Tibial nerve (tissue), 4 donors: ENCODE results near the gene NAPSA. TPM values are rescaled to one million over a fixed set of nuclear protein-coding genes. Genes with fewer than 3 reads are reported as not detected.

ENCODE experiments used
- DNase-seq, 2 donors: peaks; one replicate each; pipeline ENCODE4 v3.0.0-alpha.2; 2019; ENCODE audit warnings: low spot score in 2 of 2
- H3K27ac ChIP-seq, 4 donors: fragments of 200-600 bp; sonication (generic) in 3 of 4; one replicate each; pipeline ENCODE4 v1.5.1; 2017 to 2019; ENCODE audit warnings: mild to moderate bottlenecking in 1 of 4
- H3K27me3 ChIP-seq, 2 donors: fragments of 200-600 bp; sonication (generic) in 1 of 2; one replicate each; pipeline versions ENCODE4 v1.5.1 to v1.6.0; 2017 to 2019
- H3K36me3 ChIP-seq, 3 donors: fragments of 200-600 bp; sonication (generic); one replicate each; pipeline ENCODE4 v1.5.1; 2018 to 2019
- H3K4me1 ChIP-seq, 4 donors: fragments of 200-600 bp; sonication (generic) in 3 of 4; one replicate each; pipeline ENCODE4 v1.5.1; 2017 to 2019
- H3K4me3 ChIP-seq, 4 donors: fragments of 200-600 bp; sonication (generic) in 3 of 4; one replicate each; pipeline ENCODE4 v1.5.1; 2017 to 2019; ENCODE audit warnings: mild to moderate bottlenecking in 1 of 4, moderate library complexity in 1 of 4
- H3K9me3 ChIP-seq, 4 donors: fragments of 200-600 bp; sonication (generic) in 3 of 4; one replicate each; pipeline ENCODE4 v1.5.1; 2017 to 2019
- CTCF ChIP-seq, 5 experiments: fragments of 200-600 bp in 3 of 5; fragments of 450-650 bp in 2 of 5; sonication (generic) in 3 of 5; IDR thresholded peaks; one replicate each; pipeline ENCODE4 v1.5.1; 2016 to 2019; ENCODE audit warnings: antibody characterized with exemption in 5 of 5, mild to moderate bottlenecking in 3 of 5, moderate library complexity in 2 of 5
- EP300 ChIP-seq, 2 donors: sonication (generic); formaldehyde crosslinking; IDR thresholded peaks; one replicate each; pipeline ENCODE4 v1.6.1; 2017; ENCODE audit warnings: antibody characterized with exemption in 2 of 2, mild to moderate bottlenecking in 1 of 2
- POLR2A ChIP-seq, 2 donors: fragments of 450-650 bp; IDR thresholded peaks; one replicate each; pipeline ENCODE4 v1.6.1; 2017; ENCODE audit warnings: antibody characterized with exemption in 2 of 2, mild to moderate bottlenecking in 2 of 2, moderate library complexity in 2 of 2
- WGBS, 2 donors: methylation state at CpG; one replicate each; pipeline ENCODE4 v1.1.5; 2018; 5-methylcytosine and 5-hydroxymethylcytosine counted together
- total RNA-seq, 4 donors: library from RNA; depleted of rRNA; stranded (reverse); fragments of >200 nt; gene quantifications; one replicate each; pipeline ENCODE4 v1.1.0, GENCODE V29; 2016

Gene NAPSA
- total RNA-seq, 4 donors from 2014 or later: 0.39 to 2.1 TPM; not detected in 2

DNA sequence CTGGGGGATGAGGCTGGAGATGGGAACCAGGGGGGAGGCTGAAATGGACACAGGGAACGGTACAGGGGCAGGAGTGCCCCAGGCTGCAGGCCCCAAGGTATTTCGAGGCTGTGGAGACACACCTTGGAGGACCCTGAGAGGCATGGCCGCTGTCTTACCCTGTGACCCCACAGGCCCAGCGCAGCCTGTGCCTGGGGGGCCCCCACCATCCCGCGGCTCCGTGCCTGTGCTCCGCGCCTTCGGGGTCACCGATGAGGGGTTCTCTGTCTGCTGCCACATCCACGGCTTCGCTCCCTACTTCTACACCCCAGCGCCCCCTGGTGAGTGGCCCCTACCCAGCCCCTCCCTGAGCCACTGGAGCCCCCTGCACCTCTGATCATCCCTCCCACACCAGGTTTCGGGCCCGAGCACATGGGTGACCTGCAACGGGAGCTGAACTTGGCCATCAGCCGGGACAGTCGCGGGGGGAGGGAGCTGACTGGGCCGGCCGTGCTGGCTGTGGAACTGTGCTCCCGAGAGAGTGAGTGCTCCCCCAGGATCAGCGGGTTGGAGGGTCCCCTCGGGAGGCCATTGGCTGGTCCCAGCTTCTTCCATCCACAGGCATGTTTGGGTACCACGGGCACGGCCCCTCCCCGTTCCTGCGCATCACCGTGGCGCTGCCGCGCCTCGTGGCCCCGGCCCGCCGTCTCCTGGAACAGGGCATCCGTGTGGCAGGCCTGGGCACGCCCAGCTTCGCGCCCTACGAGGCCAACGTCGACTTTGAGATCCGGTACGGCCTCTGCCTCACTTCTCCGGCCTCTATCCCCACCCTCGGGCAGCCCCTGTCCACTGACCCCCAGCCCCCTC is 36.4 kb upstream of the NAPSA start:
- Histone ChIP-seq H3K27me3 (no peaks in the 10 kb centered on the region), H3K4me3 (no peak overlapping the region), H3K4me1 (no peaks in the 10 kb centered on the region), H3K36me3 (peaks cover 0 to 69% (median 0%) of the 10 kb centered on the region in 3 donors), H3K27ac (no peak overlapping the region), H3K9me3 (no peaks in the 10 kb centered on the region)
- 87 to 88% methylated on average over 48 of the region's 48 CpGs for WGBS, 2 donors
- TF ChIP-seq EP300 (IDR thresholded peaks at IDR 0.05): no peak
- TF ChIP-seq POLR2A (IDR thresholded peaks at IDR 0.05): no peak
- no peak for TF ChIP-seq CTCF (IDR thresholded peaks at IDR 0.05)
- DNase-seq: no peak

DNA sequence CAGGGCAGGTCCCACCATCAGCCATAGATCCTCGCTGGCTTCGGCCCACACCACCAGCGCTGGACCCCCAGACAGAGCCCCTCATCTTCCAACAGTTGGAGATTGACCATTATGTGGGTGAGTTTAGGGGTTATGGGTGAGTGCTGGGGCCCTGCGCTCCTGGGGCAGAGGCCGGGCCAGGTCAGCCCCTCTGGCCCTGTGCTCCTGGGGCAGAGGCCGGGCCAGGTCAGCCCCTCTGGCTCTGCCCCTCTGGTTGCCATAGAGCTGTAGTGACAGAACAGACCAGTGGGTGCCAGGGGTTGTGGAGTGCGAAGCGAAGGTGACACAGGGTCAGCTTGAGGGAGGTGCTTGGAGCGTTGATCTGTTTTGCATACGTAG is 33.9 kb upstream of the NAPSA start:
- no peaks in the 10 kb centered on the region for H3K4me1 ChIP-seq
- no peaks in the 10 kb centered on the region for H3K27me3 ChIP-seq
- no peak overlapping the region for H3K27ac ChIP-seq
- H3K9me3 ChIP-seq: no peaks in the 10 kb centered on the region
- TF ChIP-seq CTCF (IDR thresholded peaks at IDR 0.05) (no peak), POLR2A (IDR thresholded peaks at IDR 0.05) (no peak), EP300 (IDR thresholded peaks at IDR 0.05) (no peak)
- 85 to 89% methylated on average over 8 to 10 of the region's 10 CpGs for WGBS, 2 donors
- no peak for DNase-seq
- H3K36me3 ChIP-seq: peaks cover 0 to 44% (median 0%) of the 10 kb centered on the region in 3 donors
- no peak overlapping the region for H3K4me3 ChIP-seq

GRCh38 chr19:50398675-50399367 is 33.4 kb upstream of the NAPSA start:
- no peak overlapping the region for H3K27ac ChIP-seq
- no peak for DNase-seq
- H3K27me3 ChIP-seq: no peaks in the 10 kb centered on the region
- no peaks in the 10 kb centered on the region for H3K9me3 ChIP-seq
- peaks cover 0 to 39% (median 0%) of the 10 kb centered on the region in 3 donors for H3K36me3 ChIP-seq
- H3K4me3 ChIP-seq: no peak overlapping the region
- TF ChIP-seq EP300 (IDR thresholded peaks at IDR 0.05): no peak
- no peak for TF ChIP-seq CTCF (IDR thresholded peaks at IDR 0.05)
- no peak for TF ChIP-seq POLR2A (IDR thresholded peaks at IDR 0.05)
- no peaks in the 10 kb centered on the region for H3K4me1 ChIP-seq
- WGBS, 2 donors: 78 to 88% methylated on average over 12 of the region's 13 CpGs

DNA sequence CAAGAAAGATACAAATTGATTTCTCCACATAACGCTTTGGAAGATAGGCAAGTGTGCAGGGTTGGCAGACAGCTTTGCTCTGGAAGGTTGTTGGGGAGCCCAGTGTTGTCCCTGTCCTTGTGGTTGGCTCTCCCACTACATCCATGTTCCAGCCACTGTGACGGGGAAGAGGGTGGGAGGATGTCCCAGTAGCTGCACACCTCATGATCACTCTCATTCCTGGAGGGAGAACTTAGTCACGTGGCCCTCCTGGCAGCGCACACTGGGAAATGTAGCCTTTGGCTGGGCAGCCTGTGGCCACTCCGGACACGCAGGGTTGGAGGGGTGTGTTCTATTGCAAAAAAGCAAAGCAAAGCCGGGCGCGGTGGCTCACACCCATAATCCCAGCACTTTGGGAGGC is 28.6 kb upstream of the NAPSA start:
- Histone ChIP-seq H3K4me1 (no peaks in the 10 kb centered on the region), H3K9me3 (no peaks in the 10 kb centered on the region), H3K4me3 (no peak overlapping the region), H3K27me3 (no peaks in the 10 kb centered on the region), H3K27ac (no peak overlapping the region), H3K36me3 (peaks cover 0 to 26% (median 0%) of the 10 kb centered on the region in 3 donors)
- TF ChIP-seq POLR2A (IDR thresholded peaks at IDR 0.05) (no peak), CTCF (IDR thresholded peaks at IDR 0.05) (no peak), EP300 (IDR thresholded peaks at IDR 0.05) (no peak)
- DNase-seq: no peak
- 87 to 96% methylated on average over 9 of the region's 9 CpGs for WGBS, 2 donors

GRCh38 chr19:50393589-50393988 is 28.1 kb upstream of the NAPSA start:
- no peak overlapping the region for H3K27ac ChIP-seq
- DNase-seq: no peak
- TF ChIP-seq POLR2A (IDR thresholded peaks at IDR 0.05): no peak
- no peak for TF ChIP-seq EP300 (IDR thresholded peaks at IDR 0.05)
- TF ChIP-seq CTCF (IDR thresholded peaks at IDR 0.05): no peak
- H3K36me3 ChIP-seq: peaks cover 0 to 22% (median 0%) of the 10 kb centered on the region in 3 donors
- no peaks in the 10 kb centered on the region for H3K4me1 ChIP-seq
- no peaks in the 10 kb centered on the region for H3K9me3 ChIP-seq
- H3K4me3 ChIP-seq: no peak overlapping the region
- no peaks in the 10 kb centered on the region for H3K27me3 ChIP-seq
- 87 to 89% methylated on average over 4 of the region's 4 CpGs for whole genome bisulfite sequencing, 2 donors
